HepG2 (cell line): ENCODE data around the gene RUNDC1. TPM values are rescaled to one million over a fixed set of nuclear protein-coding genes. Genes with fewer than 3 reads are reported as not detected.

Source experiments
- ATAC-seq: fragments of 200-7000 bp; cut with Tn5 transposase; 3 replicates; pipeline ENCODE4 v1.9.1; 2020; ENCODE audit warnings: mild to moderate bottlenecking, moderate library complexity
- BruUV-seq: library from RNA; stranded (reverse); fragments of 400-500 nt; replicated peaks from 2 replicates; lab custom pipeline; 2021; lab: Mats Ljungman, UMichigan
- CTCF ChIA-PET: fragments of 300-600 bp; formaldehyde crosslinking; extraction: SDS; loops from one replicate; lab custom pipeline; 2021; ENCODE audit warnings: low total read pairs, inconsistent platforms, low intra/inter-chr PET ratio; lab: Yijun Ruan, JAX
- POLR2A ChIA-PET: fragments of 350-600 bp; sonication (Branson Sonifier 250); formaldehyde crosslinking; loops from one replicate; lab custom pipeline; 2020; ENCODE audit warnings: antibody characterized with exemption, inconsistent platforms; lab: Yijun Ruan, JAX
- DNase-seq: peaks from one replicate; pipeline ENCODE4 v3.0.0-alpha.2; 2015; ENCODE audit warnings: low spot score
- FAIRE-seq: peaks from 3 replicates; lab custom pipeline; 2011; peaks lifted over from hg19 to GRCh38; lab: Jason Lieb, UNC
- H2AFZ ChIP-seq: one replicate; pipeline ENCODE4 v1.6.1; 2011; ENCODE audit warnings: low read length, inconsistent platforms
- H3K27ac ChIP-seq: fragments of 300-600 bp; 3 replicates; pipeline ENCODE4 v1.8.0; 2011; ENCODE audit warnings: mixed run types, mild to moderate bottlenecking, mixed read lengths, low read length, inconsistent platforms; ENCODE audit not compliant: insufficient read depth; ENCODE audit errors: extremely low read length
- H3K27me3 ChIP-seq, 2 experiments: fragments of 200-600 bp in 1 of 2; 2 replicates in 1 of 2; 3 replicates in 1 of 2; pipeline versions ENCODE4 v1.6.0 to v1.8.0; 2011; ENCODE audit warnings: low read length in 2 of 2, mild to moderate bottlenecking in 2 of 2, moderate library complexity in 2 of 2, inconsistent platforms in 1 of 2; ENCODE audit not compliant: insufficient read depth in 2 of 2, control insufficient read depth in 1 of 2
- H3K36me3 ChIP-seq, 2 experiments: fragments of 200-600 bp in 1 of 2; replicated peaks in 1 of 2; 2 replicates in 1 of 2; 3 replicates in 1 of 2; pipeline versions ENCODE4 v1.5.1 to v1.8.0; 2011; ENCODE audit warnings: low read length in 2 of 2, inconsistent platforms in 1 of 2; ENCODE audit not compliant: insufficient read depth in 2 of 2, control insufficient read depth in 1 of 2
- H3K4me1 ChIP-seq: 2 replicates; pipeline ENCODE4 v1.5.1; 2012; ENCODE audit warnings: low read length, inconsistent platforms; ENCODE audit not compliant: insufficient read depth
- H3K4me2 ChIP-seq: 2 replicates; pipeline ENCODE4 v1.6.0; 2011; ENCODE audit warnings: low read depth, low read length, inconsistent platforms
- H3K4me3 ChIP-seq, 3 experiments: fragments of 200-600 bp in 1 of 3; sonication (generic), shearing (Covaris generic) in 1 of 3; replicated peaks in 1 of 3; 2 replicates each; pipeline ENCODE4 v1.5.1; 2011 to 2016; ENCODE audit warnings: low read length in 3 of 3, inconsistent platforms in 2 of 3, low read depth in 2 of 3, mild to moderate bottlenecking in 2 of 3, control low read depth in 1 of 3, mixed read lengths in 1 of 3; ENCODE audit not compliant: insufficient read depth in 1 of 3
- H3K79me2 ChIP-seq: one replicate; pipeline ENCODE4 v1.6.1; 2011; ENCODE audit warnings: low read length, inconsistent platforms; ENCODE audit not compliant: insufficient read depth
- H3K9ac ChIP-seq: 2 replicates; pipeline ENCODE4 v1.6.0; 2011; ENCODE audit warnings: mild to moderate bottlenecking, low read depth, low read length, inconsistent platforms; ENCODE audit not compliant: insufficient read depth
- H3K9me3 ChIP-seq: 2 replicates; pipeline ENCODE4 v1.5.1; 2012; ENCODE audit warnings: mild to moderate bottlenecking, low read length
- H4K20me1 ChIP-seq: 2 replicates; pipeline ENCODE4 v1.6.0; 2011; ENCODE audit warnings: inconsistent platforms, mild to moderate bottlenecking, low read length, moderate library complexity; ENCODE audit not compliant: insufficient read depth
- KLF9 ChIP-seq: IDR thresholded peaks from 2 replicates; pipeline ENCODE4 v1.6.1; 2016; ENCODE audit warnings: low read depth
- RBM22 ChIP-seq: fragments of 200-400 bp; formaldehyde crosslinking; optimal IDR thresholded peaks from 2 replicates; pipeline ENCODE3; 2017; ENCODE audit warnings: mild to moderate bottlenecking, low read length, moderate library complexity
- ZNF260 ChIP-seq: sonication (generic); formaldehyde crosslinking; IDR thresholded peaks from 2 replicates; pipeline ENCODE4 v1.4.0; 2020; ENCODE audit warnings: missing genetic modification reagents, low read depth, mild to moderate bottlenecking, borderline replicate concordance
- ZSCAN9 ChIP-seq: IDR thresholded peaks from 2 replicates; pipeline ENCODE4 v1.6.1; 2016; ENCODE audit warnings: borderline replicate concordance
- WGBS: methylation state at CpG from one replicate; pipeline ENCODE4 v1.1.6; 2017; ENCODE audit warnings: low lambda C conversion rate; 5-methylcytosine and 5-hydroxymethylcytosine counted together
- in situ Hi-C: cut with HindIII; loops from 2 replicates; pipeline ENCODE4 v1.10.0; 2017; ENCODE audit warnings: low pct_unique_long_range_greater_than_20kb; ENCODE audit not compliant: extremely low pct_ligation_motif_present
- intact Hi-C: fragments of 100-400 bp; cut with micrococcal nuclease; formaldehyde crosslinking; loops from one replicate; pipeline ENCODE4 v1.10.0; 2022; ENCODE audit not compliant: unreplicated experiment
- polyA plus RNA-seq, 8 experiments: library from polyadenylated mRNA; depleted of rRNA in 3 of 8; stranded (reverse) in 7 of 8; unstranded in 1 of 8; fragments of >200 nt; fragmentation: Illumina TruSeq in 4 of 8; extraction: Trizol in 4 of 8; gene quantifications; 2 replicates each; pipeline versions ENCODE4 v1.2.1 to v1.2.3, GENCODE V29; 2011 to 2016; ENCODE audit warnings: low read depth in 4 of 8, missing spikeins in 1 of 8, mixed read lengths in 1 of 8; ENCODE audit not compliant: insufficient read depth in 1 of 8
- total RNA-seq, 5 experiments: library from RNA; depleted of rRNA; stranded (reverse); fragments of >200 nt; fragmentation: Illumina TruSeq; extraction: Trizol; gene quantifications; 2 replicates each; pipeline ENCODE4 v1.2.3, GENCODE V29; 2016; ENCODE audit warnings: low read depth in 1 of 5
- TF ChIP-seq, protein P1 (sequence below): sonication (generic); formaldehyde crosslinking; IDR thresholded peaks from one replicate; pipeline ENCODE4 v1.5.1; 2020; ENCODE audit warnings: mild to moderate bottlenecking, missing genetic modification reagents; ENCODE audit errors: not compliant biosample characterization
- TF ChIP-seq, protein P2 (sequence below): sonication (generic); formaldehyde crosslinking; IDR thresholded peaks from 2 replicates; pipeline ENCODE4 v1.4.0; 2020; ENCODE audit warnings: mild to moderate bottlenecking, missing genetic modification reagents, borderline replicate concordance
- TF ChIP-seq, protein P3 (sequence below): sonication (generic); formaldehyde crosslinking; IDR thresholded peaks from 2 replicates; pipeline ENCODE4 v1.4.0; 2020; ENCODE audit warnings: mild to moderate bottlenecking, missing genetic modification reagents

The RUNDC1 gene
- total and polyA plus RNA-seq, 2 of the 13 experiments (the other 11 are each of a cell fraction or from before 2014, with no cell fraction given): 10.3 to 11.4 TPM

DNA sequence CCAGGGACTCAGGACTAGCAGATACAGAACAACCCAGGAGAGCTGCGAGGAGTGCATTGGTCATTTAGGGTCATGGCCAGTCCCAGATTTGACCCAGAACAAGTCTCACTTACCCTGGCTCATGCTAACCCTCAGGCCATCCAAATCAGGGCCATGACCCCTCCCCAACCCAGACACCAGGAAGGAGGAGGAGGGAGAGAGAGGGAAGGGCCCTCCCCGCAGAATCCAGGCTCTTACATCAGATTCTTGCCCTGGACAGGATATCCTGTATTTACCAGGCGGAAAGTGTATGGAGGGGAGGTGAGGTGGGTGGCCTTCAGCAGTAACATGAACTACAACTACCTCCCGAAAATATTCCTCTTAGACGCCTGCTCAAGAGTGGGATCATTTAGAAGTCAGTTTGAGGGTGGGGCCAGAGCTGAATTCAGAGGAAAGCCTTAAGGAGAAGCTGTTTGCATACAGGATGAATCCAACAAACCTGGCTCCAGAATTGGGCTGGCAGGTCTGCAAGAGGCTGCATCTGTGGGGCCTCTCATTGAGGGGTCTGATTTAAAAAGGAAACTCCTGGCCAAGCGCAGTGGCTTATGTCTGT, 39.8 kb downstream of the RUNDC1 start:
- H3K9ac ChIP-seq: peak overlapping the region; percentile 39
- intact Hi-C loops: loop anchor here (5.0 kb wide), 2 partner anchors 192 to 312 kb away; partner anchors contain the start of gene TMEM106A
- H2AFZ ChIP-seq: no peak overlapping the region
- H3K36me3 ChIP-seq: peaks cover 19 to 46% of the 10 kb centered on the region in 2 experiments
- peak overlapping the region; percentile 80 for H3K4me2 ChIP-seq
- H3K27me3 ChIP-seq: no peaks in the 10 kb centered on the region; a peak in 1 of 5 replicates
- ATAC-seq (no peak), FAIRE-seq (peak; percentile 50), DNase-seq (no peak)
- WGBS: 76% methylated on average over 6 of the region's 6 CpGs
- no peaks in the 10 kb centered on the region for H4K20me1 ChIP-seq
- no peaks in the 10 kb centered on the region for H3K9me3 ChIP-seq
- peaks cover 26% of the 10 kb centered on the region for H3K79me2 ChIP-seq
- peaks cover 53% of the 10 kb centered on the region for H3K4me1 ChIP-seq
- H3K4me3 ChIP-seq: peak overlapping the region in 2 of 3 experiments; percentile 4 to 100; a peak in 2 of 6 replicates
- H3K27ac ChIP-seq: peak overlapping the region; percentile 39
- CTCF ChIA-PET: no interaction called here
- POLR2A ChIA-PET: interaction anchor here (0.7 to 4.5 kb wide), 4 partner anchors 9 to 152 kb away, joined by 5 to 55 read pairs (median 12); partner anchors contain the start of genes NBR1 and RPL27
- in situ Hi-C loops: no loop called here
- no TSS peak for BruUV-seq
- no peak for TF ChIP-seq ZNF260
- TF ChIP-seq, protein P1, sequence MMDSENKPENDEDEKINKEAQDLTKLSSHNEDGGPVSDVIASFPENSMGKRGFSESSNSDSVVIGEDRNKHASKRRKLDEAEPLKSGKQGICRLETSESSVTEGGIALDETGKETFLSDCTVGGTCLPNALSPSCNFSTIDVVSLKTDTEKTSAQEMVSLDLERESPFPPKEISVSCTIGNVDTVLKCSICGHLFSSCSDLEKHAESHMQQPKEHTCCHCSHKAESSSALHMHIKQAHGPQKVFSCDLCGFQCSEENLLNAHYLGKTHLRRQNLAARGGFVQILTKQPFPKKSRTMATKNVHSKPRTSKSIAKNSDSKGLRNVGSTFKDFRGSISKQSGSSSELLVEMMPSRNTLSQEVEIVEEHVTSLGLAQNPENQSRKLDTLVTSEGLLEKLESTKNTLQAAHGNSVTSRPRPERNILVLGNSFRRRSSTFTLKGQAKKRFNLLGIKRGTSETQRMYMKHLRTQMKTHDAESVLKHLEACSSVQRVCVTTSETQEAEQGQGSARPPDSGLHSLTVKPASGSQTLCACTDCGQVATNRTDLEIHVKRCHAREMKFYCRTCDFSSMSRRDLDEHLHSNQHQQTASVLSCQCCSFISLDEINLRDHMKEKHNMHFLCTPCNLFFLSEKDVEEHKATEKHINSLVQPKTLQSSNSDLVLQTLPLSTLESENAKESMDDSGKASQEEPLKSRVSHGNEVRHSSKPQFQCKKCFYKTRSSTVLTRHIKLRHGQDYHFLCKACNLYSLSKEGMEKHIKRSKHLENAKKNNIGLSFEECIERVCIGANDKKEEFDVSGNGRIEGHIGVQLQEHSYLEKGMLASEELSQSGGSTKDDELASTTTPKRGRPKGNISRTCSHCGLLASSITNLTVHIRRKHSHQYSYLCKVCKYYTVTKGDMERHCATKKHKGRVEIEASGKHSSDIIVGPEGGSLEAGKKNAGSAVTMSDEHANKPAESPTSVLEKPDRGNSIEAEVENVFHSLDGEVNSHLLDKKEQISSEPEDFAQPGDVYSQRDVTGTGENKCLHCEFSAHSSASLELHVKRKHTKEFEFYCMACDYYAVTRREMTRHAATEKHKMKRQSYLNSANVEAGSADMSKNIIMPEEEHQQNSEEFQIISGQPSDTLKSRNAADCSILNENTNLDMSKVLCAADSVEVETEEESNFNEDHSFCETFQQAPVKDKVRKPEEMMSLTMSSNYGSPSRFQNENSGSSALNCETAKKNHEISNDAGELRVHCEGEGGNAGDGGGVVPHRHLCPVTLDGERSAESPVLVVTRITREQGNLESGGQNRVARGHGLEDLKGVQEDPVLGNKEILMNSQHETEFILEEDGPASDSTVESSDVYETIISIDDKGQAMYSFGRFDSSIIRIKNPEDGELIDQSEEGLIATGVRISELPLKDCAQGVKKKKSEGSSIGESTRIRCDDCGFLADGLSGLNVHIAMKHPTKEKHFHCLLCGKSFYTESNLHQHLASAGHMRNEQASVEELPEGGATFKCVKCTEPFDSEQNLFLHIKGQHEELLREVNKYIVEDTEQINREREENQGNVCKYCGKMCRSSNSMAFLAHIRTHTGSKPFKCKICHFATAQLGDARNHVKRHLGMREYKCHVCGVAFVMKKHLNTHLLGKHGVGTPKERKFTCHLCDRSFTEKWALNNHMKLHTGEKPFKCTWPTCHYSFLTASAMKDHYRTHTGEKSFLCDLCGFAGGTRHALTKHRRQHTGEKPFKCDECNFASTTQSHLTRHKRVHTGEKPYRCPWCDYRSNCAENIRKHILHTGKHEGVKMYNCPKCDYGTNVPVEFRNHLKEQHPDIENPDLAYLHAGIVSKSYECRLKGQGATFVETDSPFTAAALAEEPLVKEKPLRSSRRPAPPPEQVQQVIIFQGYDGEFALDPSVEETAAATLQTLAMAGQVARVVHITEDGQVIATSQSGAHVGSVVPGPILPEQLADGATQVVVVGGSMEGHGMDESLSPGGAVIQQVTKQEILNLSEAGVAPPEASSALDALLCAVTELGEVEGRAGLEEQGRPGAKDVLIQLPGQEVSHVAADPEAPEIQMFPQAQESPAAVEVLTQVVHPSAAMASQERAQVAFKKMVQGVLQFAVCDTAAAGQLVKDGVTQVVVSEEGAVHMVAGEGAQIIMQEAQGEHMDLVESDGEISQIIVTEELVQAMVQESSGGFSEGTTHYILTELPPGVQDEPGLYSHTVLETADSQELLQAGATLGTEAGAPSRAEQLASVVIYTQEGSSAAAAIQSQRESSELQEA: no peak
- TF ChIP-seq RBM22: no peak
- TF ChIP-seq, protein P2, sequence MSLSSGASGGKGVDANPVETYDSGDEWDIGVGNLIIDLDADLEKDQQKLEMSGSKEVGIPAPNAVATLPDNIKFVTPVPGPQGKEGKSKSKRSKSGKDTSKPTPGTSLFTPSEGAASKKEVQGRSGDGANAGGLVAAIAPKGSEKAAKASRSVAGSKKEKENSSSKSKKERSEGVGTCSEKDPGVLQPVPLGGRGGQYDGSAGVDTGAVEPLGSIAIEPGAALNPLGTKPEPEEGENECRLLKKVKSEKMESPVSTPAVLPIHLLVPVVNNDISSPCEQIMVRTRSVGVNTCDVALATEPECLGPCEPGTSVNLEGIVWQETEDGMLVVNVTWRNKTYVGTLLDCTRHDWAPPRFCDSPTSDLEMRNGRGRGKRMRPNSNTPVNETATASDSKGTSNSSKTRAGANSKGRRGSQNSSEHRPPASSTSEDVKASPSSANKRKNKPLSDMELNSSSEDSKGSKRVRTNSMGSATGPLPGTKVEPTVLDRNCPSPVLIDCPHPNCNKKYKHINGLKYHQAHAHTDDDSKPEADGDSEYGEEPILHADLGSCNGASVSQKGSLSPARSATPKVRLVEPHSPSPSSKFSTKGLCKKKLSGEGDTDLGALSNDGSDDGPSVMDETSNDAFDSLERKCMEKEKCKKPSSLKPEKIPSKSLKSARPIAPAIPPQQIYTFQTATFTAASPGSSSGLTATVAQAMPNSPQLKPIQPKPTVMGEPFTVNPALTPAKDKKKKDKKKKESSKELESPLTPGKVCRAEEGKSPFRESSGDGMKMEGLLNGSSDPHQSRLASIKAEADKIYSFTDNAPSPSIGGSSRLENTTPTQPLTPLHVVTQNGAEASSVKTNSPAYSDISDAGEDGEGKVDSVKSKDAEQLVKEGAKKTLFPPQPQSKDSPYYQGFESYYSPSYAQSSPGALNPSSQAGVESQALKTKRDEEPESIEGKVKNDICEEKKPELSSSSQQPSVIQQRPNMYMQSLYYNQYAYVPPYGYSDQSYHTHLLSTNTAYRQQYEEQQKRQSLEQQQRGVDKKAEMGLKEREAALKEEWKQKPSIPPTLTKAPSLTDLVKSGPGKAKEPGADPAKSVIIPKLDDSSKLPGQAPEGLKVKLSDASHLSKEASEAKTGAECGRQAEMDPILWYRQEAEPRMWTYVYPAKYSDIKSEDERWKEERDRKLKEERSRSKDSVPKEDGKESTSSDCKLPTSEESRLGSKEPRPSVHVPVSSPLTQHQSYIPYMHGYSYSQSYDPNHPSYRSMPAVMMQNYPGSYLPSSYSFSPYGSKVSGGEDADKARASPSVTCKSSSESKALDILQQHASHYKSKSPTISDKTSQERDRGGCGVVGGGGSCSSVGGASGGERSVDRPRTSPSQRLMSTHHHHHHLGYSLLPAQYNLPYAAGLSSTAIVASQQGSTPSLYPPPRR (CRISPR knock-in tag): no peak
- TF ChIP-seq, protein P3, sequence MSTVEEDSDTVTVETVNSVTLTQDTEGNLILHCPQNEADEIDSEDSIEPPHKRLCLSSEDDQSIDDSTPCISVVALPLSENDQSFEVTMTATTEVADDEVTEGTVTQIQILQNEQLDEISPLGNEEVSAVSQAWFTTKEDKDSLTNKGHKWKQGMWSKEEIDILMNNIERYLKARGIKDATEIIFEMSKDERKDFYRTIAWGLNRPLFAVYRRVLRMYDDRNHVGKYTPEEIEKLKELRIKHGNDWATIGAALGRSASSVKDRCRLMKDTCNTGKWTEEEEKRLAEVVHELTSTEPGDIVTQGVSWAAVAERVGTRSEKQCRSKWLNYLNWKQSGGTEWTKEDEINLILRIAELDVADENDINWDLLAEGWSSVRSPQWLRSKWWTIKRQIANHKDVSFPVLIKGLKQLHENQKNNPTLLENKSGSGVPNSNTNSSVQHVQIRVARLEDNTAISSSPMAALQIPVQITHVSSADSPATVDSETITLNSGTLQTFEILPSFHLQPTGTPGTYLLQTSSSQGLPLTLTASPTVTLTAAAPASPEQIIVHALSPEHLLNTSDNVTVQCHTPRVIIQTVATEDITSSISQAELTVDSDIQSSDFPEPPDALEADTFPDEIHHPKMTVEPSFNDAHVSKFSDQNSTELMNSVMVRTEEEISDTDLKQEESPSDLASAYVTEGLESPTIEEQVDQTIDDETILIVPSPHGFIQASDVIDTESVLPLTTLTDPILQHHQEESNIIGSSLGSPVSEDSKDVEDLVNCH: no peak
- TF ChIP-seq ZSCAN9 (CRISPR knock-in tag): 0 out of 2 replicates have a peak, but pooled peaks have one; percentile 16
- TF ChIP-seq KLF9 (CRISPR knock-in tag): no peak
